ENCODE measurements around the gene PTRH2.
A peak's percentile ranks its signal among the peaks of the same experiment; 100 is the strongest.
"Not testable (repeated sequence)": the region's sequence is repeated elsewhere in the genome, so short reads cannot be mapped to it uniquely, and the experiment has no call there.

PTRH2 gene

GRCh38 chr17:59707149-59707970 lies at the start of gene PTRH2, which contains the start of gene VMP1:
TSS of gene PTRH2 (minus strand) at chr17:59707430. CDS start at chr17:59697978, 9,452 bp downstream.
TSS of gene VMP1 (plus strand) at chr17:59707654. CDS start at chr17:59731447, 23,793 bp downstream.
- DNase-seq (ENCODE audit: low spot score), result peak; percentile 85

GRCh38 chr17:59756236-59756818 lies 49.1 kb upstream of the PTRH2 start:
- no peak for DNase-seq (ENCODE audit: low spot score)

- not testable (repeated sequence) for DNase-seq (ENCODE audit: low spot score)
Observed at GRCh38 chr17:59755069-59755468, 47.8 kb upstream of the PTRH2 start.

GRCh38 chr17:59754552-59754951 lies 47.3 kb upstream of the PTRH2 start:
- DNase-seq (ENCODE audit: low spot score), result peak; percentile 41

DNA sequence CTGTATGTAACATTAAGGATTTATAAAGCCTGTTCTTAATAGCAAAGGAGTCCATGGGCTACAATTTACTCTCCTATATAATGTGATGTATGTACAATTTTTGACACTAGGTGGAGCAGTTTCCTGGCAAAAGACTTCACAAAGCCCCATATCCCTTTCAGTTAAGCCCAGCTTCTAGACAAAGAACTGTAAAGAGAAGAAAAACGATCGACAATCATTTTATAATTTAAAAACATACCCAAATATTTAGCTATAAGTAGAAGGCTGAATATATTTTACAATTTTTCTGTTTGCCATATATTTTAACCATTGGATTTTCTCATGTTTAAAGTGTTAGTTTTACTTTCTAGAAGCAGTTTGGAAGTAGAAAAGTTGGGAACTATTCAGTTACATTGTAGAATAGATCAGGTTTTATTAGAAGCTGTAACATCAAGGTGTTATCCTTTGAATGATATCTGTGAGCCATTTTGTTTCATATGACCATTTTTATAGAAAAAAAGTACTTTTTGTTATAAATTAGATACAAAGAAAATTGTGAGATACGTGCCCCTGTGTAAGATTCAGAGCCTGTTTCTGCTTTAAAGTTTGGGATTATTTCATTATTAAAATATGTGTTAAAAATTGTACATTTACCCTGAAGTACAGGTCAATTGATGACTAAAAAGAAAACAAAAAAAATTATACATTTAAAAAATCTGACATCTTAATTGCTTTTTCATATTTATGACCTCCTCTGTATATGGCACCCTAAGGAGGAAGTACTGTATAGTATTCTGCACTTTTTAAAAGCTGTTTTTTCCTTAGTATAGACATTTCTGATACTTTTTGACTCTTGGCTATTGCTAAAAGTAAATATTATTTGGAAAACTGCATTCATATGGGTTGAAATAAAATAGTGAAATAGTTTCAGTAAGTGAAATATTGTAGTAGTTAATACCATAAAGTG lies 46.6 kb upstream of the PTRH2 start:
- peak; percentile 83 for DNase-seq (ENCODE audit: low spot score)

GRCh38 chr17:59752922-59753321 lies 45.7 kb upstream of the PTRH2 start:
- no peak for DNase-seq (ENCODE audit: low spot score)

DNA sequence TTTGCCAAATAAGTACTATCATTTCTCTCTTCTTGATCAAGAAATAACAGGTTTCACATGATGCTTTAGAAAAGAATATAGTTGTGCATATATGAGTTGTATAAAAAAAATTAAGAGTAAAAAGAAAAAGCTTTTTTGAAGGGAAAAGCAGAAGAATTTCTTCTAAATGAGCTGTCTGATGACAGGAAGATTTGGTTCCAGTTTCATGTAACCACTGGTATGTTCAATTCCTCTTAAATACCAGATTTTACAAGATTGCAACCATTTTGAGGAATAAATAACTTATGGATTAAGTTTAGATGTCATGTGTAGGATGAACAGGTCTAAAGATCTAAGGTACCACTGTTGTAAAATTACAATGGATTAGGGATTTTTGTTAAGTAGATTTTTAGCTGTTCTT lies 45.2 kb upstream of the PTRH2 start:
- DNase-seq (ENCODE audit: low spot score), result no peak

GRCh38 chr17:59751955-59752413 lies 44.8 kb upstream of the PTRH2 start:
- no peak for DNase-seq (ENCODE audit: low spot score)

DNA sequence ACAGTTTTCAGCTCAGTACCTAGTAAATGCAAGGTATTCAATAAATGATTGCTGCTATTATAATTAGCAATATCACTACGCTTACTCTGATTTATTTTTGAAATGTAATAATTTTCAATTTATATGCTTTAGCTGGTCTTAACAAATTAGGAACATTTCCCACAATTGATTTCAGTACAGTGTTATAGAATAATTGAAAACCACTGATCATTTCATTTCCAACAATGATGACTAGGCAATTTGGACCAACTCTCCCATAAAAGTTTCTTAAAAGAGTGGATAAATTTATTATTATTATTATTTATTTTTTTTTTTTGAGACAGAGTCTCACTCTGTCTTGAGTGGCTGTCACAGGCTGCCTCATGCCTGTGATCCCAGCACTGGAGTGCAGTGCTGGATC lies 41.4 kb upstream of the PTRH2 start:
- DNase-seq (ENCODE audit: low spot score), result no peak

- peak; percentile 34 for DNase-seq (ENCODE audit: low spot score)
Observed at GRCh38 chr17:59746849-59747445, 39.7 kb upstream of the PTRH2 start.

DNA sequence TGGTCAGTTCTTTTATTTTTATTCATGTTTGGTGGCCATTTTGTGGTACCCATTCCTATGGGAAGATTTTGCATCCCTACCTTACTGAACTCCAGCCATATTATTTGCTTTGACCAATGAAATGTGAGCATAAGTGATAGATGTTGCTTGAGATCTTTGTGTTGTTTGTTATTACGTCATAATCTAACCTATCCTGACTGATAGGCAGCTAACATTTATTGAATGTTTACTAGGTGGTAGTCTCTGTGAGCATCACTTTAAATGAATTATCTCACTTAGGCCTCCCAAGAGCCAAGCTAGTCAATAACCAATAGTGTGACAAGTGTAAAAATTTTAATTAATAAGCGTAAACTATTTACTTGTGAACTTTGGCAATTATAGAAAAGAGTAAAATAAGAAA lies 37.8 kb upstream of the PTRH2 start:
- DNase-seq (ENCODE audit: low spot score), result no peak

DNA sequence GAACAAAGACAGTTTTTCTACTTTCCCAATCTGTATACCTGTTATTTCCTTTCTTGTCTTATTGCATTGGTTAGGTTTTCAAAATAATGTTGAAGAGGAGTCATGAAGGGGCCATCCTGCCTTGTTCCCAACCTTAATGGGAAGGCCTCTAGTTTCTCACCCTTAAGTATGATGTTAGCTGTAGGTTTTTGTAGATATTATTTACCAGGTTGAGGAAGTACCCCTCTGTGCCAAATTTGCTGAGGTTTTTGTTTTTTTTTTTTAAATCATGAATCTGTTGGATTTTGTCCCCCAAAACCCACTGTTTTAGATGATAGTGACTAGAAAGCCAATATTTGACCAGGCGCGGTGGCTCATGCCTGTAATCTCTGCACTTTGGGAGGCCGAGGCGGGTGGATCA lies 36.6 kb upstream of the PTRH2 start:
- no peak for DNase-seq (ENCODE audit: low spot score)

DNA sequence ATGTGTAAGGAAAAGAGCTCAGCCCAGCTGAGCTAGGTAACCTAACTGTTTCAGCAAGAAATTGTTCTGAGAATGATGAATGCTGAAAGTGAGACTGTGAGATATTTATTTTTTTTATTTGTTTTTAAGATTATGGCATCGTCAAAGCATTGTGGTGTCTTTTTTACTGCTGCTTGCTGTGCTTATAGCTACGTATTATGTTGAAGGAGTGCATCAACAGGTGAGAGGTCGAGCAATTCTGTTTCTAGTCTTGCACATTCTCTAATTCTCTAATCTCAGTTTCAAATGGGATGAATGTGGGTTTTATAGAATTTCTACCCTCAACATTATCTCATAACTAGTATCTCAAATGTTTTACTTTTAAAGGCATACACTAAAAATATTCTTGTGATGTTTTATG lies 30.1 kb upstream of the PTRH2 start:
- DNase-seq (ENCODE audit: low spot score), result no peak

DNA sequence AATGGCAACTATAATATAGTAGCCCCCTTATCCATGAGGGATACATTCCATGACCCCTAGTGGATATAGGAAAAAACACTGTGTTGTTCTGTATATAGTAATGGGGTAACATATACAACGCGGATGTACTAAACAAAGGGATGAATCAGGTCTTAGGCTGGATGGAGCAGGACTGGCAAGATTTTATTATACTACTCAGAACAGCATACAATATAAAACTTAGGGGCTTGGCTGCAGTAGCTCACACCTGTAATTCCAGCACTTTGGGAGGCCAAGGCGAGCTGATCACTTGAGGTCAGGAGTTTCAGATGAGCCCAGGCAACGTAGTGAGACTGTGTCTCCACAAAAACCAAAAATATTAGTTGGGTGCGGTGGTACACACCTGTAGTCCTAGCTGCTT lies 27.0 kb upstream of the PTRH2 start:
- DNase-seq (ENCODE audit: low spot score), result no peak

GRCh38 chr17:59733697-59734096 lies 26.5 kb upstream of the PTRH2 start:
- no peak for DNase-seq (ENCODE audit: low spot score)

- no peak for DNase-seq (ENCODE audit: low spot score)
Observed at GRCh38 chr17:59730268-59730834, 23.1 kb upstream of the PTRH2 start.

DNA sequence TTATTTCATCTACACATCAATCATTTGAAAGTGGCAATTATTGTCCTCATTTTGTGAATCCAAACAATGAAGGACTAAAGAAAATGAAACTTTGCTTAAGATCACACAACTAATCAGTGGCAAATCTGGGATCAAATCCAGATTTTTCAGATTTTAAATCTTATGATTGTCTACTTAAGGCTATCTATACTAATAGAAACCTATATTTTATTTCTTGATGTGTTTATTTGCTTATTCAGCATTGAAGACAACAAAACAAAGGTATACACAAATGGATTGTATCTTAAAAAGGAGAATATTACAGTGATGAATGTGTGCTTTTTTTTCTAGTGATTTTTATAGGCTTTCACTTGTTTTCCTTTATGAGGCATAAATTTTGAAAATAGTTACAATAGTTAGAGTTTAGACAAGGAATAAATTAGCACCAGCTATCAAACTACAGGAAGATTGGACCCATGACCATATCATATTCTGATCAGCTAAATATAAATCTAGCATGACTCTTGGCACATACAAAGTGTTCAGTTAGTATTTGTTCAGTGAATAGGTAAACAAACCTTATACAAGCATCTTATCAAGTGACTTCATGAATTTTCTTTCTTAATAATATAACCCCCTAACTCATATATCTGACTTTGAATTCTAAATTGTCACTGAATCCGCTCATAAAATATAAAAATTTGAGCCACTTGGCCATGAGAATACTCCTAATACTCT lies 20.7 kb upstream of the PTRH2 start:
- DNase-seq (ENCODE audit: low spot score), result no peak

- DNase-seq (ENCODE audit: low spot score), result no peak
Observed at GRCh38 chr17:59725691-59726090, 18.5 kb upstream of the PTRH2 start.

- DNase-seq (ENCODE audit: low spot score), result no peak
Observed at GRCh38 chr17:59723607-59724006, 16.4 kb upstream of the PTRH2 start.

DNA sequence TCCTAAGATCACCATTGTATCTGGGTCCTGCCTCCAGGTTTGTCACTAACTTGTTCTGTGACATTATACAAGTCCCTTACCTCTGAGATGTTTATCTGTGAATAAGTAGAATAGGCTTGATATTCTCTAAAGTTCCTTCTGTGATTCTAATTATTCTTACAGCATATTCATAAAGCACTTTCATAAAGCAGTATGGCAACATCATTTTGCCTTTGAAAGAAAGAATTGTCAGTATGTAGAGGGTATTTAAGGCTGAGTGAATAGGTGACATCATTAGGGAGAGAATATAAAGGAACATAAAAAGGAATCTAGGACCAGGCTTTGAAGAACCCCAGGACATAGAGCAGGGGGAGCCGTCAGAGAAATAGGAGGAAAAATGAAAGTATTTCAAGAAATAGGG lies 15.8 kb upstream of the PTRH2 start:
- DNase-seq (ENCODE audit: low spot score), result no peak

DNA sequence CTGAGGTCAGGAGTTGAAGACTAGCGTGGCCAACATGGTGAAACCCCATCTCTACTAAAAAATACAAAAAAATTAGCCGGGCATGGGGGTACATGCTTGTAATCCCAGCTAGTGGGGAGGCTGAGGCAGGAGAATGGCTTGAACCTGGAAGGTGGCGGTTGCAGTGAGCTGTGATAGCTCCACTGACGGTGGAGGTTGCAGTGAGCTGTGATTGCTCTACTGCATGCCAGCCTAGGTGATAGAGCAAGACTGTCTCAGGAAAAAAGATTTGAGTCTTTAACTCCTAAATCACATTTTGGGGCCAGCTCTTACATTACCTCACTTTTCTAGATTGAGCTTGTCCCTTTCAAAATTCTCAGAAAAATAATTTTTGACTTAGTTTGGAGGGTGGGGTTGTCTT lies 15.4 kb upstream of the PTRH2 start:
- no peak for DNase-seq (ENCODE audit: low spot score)
